ENCODE data around the gene DRD4.

DRD4 gene

DNA sequence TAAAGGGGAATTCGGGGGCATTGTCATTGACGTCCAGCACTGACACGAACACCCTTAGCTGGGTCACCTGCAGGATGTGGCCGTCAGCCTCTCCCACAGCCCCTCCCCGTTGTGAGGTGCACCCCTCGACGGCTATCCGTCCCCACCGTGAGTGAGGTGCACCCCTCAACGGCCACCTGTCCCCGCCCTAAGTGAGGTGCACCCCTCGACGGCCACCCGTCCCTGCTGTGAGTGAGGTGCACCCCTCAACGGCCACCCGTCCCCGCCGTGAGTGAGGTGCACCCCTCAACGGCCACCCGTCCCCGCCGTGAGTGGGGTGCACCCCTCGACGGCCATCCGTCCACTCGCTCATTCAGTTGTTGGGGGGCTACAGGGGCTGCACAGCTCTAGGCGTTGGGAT lies 15.2 kb upstream of the DRD4 start:
- DNase-seq (ENCODE audit: low read depth, low spot score) = no peak

GRCh38 chr11:623349-623869 lies 13.7 kb upstream of the DRD4 start:
- no peak for DNase-seq (ENCODE audit: low read depth, low spot score)

GRCh38 chr11:623999-624704 lies 12.9 kb upstream of the DRD4 start:
- DNase-seq (ENCODE audit: low read depth, low spot score) = no peak

- DNase-seq (ENCODE audit: low read depth, low spot score) = no peak
These were observed 12.1 kb upstream of the DRD4 start, which contains the start of gene CDHR5 for GRCh38 chr11:624705-625635. Gene CDHR5, minus strand, starts transcription at chr11:624955. Its CDS starts 53 bp downstream, at chr11:624902.

GRCh38 chr11:625636-626268 lies 11.3 kb upstream of the DRD4 start:
- DNase-seq (ENCODE audit: low read depth, low spot score) = no peak

DNA sequence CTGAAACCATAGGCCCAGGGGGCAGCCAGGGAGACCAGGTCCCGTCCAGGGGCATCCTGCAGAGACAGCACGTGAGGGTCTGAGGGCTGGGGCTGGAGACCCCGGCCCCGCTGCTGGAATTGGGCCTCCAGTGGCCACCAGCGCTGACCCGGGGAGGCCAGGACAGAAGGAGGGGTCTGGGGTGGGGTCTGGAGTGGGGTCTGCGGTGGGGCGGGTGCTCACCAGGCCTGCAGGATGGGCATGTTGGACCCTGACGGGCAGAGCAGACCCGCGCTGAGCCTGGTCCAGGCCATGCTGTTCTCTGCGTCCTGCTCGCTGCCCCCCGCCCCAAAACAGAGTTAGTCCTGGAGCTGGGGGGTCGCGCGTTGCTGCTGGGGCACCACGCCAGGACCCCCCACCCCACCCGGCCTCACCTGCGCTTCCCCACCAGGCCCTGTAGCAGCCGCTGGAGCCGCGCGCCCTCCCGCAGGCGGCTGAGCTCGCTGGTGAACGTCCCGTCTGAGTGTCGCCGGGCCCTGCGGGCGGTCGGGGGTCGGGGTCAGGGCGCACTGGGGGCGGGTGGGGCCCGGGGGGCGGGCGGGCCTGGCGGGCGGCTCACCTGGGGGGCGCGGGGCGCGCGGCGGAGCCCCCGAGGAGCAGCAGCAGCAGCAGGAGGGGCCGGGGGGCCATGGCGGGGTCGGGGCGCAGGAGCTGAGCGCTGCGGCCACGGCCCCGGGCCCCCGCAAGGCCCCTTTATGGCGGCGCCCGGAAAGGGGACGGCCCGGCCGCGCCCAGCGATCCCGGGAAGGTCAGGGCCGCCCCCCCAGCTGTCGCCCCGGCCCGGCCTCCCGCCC lies 10.4 kb upstream of the DRD4 start, which contains the start of gene SCT:
Gene SCT (minus strand): TSS at position 707 of the 833 bp plus-strand sequence. CDS start 38 bp downstream, at position 669.
- DNase-seq (ENCODE audit: low read depth, low spot score) = no peak

- DNase-seq (ENCODE audit: low read depth, low spot score) = no peak
These were observed 9.8 kb upstream of the DRD4 start for GRCh38 chr11:627308-627576.

- no peak for DNase-seq (ENCODE audit: low read depth, low spot score)
These were observed 9.0 kb upstream of the DRD4 start for GRCh38 chr11:628056-628455.

- DNase-seq (ENCODE audit: low read depth, low spot score) = peak; percentile 53
These were observed 7.9 kb upstream of the DRD4 start for GRCh38 chr11:629237-629583.

DNA sequence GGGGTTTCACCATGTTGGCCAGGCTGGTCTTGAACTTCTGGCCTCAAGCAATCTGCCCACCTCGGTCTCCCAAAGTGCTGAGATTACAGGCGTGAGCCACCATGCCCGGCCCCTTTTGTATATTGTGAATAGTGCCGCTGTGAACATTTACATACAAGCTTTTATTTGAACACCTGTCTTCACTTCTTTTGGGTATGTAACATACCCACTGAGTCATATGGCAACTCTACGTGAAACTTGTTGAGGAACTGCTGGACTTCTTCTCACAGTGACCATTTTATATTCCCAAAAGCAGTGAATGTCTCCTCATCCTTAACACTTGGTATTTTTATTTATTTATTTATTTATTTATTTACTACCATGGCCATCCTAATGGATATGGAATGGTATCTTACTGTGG lies 6.2 kb upstream of the DRD4 start:
- no peak for DNase-seq (ENCODE audit: low read depth, low spot score)

- DNase-seq (ENCODE audit: low read depth, low spot score) = no peak
These were observed 1.0 kb upstream of the DRD4 start for GRCh38 chr11:635945-636510.

GRCh38 chr11:637333-637592 lies 194 bp downstream of the DRD4 start:
- DNase-seq (ENCODE audit: low read depth, low spot score) = no peak

DNA sequence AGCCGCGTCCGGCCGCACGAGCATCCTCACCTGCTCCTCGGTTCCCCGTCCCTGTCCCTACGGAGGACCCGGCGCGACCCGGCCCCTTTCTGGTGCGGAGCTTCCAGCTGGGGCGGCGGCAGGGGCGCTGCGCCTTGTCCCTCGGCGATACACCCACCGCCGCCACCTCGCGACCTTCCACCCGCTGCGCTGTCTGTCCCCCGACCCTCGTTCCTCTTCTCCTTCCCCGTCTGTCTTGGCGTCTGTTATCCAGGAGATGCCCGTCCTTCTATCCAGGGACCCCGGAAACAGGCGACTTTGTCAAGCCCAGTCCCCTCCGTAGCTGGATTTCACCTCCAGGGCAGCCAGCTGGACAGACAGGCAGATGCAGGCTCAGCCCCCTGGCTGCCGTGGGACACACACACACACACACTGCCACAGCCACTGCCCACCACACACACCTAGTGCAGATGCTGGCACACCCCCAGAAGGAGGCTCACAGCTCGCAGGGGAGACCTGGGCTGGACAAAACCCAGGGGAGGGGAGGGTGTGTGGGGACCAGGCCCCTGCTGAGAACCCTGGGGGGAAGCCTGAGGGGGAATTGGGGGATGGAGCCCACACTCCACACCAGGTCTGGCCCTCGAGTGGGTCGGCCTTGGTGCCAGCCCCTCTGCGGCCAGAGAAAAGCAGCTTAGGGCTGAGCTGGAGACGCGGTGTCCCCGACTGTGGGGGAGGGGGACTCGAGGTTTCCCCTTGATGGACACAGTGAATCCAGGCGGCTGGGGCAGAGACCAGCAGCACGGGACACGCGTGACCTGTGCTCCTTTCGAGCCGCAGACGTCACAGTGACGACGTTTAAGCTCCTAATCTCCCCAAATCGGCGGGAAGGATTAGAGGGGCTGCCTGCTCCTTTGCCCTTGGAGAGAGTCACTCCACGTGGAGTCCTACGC lies 788 bp downstream of the DRD4 start:
- peak; percentile 46 for DNase-seq (ENCODE audit: low read depth, low spot score)

DNA sequence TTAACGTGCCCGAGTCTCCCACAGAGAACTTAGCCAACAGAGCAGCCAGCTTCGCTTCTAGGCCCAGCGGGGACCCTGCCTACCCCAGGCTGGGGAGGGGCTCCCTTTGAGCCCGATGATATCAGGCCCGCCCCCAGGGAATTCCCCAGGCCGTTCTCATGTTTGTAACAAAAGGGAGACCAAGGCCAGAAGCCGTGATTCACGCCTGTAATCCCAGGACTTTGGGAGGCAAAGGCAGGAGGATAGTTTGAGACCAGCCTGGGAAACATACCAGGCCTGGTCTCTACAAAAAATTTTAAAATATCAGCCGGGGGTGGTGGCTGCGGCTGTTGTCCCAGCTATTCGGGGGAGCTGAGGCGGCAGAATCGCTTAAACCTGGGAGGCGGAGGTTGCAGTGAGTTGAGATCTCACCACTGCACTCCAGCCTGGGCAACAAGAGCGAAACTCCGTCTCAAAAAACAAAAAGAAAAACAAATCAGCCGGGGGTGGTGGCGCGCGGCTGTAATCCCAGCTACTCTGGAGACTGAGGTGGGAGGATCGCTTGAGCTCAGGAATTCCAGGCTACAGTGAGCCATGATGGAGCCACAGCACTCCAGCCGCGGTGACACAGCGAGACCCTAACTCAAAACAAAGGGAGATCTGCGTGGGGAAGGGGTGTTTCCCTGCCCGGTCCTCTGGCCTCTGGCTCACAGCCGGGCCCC lies 1.7 kb downstream of the DRD4 start:
- peak; percentile 84 for DNase-seq (ENCODE audit: low read depth, low spot score)

DNA sequence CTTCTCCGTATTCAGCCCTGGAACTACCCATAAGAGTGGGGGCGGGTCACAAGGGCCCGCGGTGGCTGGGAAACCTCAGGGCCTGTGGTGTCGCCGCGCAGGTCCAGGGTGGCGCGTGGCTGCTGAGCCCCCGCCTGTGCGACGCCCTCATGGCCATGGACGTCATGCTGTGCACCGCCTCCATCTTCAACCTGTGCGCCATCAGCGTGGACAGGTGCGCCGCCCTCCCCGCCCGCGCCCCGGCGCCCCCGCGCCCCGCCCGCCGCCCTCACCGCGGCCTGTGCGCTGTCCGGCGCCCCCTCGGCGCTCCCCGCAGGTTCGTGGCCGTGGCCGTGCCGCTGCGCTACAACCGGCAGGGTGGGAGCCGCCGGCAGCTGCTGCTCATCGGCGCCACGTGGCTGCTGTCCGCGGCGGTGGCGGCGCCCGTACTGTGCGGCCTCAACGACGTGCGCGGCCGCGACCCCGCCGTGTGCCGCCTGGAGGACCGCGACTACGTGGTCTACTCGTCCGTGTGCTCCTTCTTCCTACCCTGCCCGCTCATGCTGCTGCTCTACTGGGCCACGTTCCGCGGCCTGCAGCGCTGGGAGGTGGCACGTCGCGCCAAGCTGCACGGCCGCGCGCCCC lies 2.4 kb downstream of the DRD4 start:
- DNase-seq (ENCODE audit: low read depth, low spot score) = peak; percentile 38

DNA sequence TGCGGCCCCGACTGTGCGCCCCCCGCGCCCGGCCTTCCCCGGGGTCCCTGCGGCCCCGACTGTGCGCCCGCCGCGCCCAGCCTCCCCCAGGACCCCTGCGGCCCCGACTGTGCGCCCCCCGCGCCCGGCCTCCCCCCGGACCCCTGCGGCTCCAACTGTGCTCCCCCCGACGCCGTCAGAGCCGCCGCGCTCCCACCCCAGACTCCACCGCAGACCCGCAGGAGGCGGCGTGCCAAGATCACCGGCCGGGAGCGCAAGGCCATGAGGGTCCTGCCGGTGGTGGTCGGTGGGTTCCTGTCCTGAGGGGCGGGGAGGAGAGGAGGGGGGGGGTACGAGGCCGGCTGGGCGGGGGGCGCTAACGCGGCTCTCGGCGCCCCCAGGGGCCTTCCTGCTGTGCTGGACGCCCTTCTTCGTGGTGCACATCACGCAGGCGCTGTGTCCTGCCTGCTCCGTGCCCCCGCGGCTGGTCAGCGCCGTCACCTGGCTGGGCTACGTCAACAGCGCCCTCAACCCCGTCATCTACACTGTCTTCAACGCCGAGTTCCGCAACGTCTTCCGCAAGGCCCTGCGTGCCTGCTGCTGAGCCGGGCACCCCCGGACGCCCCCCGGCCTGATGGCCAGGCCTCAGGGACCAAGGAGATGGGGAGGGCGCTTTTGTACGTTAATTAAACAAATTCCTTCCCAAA lies 3.1 kb downstream of the DRD4 start:
- DNase-seq (ENCODE audit: low read depth, low spot score) = no peak

GRCh38 chr11:641806-642370 lies 4.8 kb downstream of the DRD4 start:
- DNase-seq (ENCODE audit: low read depth, low spot score) = no peak

GRCh38 chr11:643366-643765 lies 6.3 kb downstream of the DRD4 start:
- DNase-seq (ENCODE audit: low read depth, low spot score) = no peak

Measured in astrocyte of the hippocampus (primary cell).